IMR-90 (cell line): ENCODE data around the gene COL23A1. TPM values are rescaled to one million over a fixed set of nuclear protein-coding genes. Genes with fewer than 3 reads are reported as not detected.

ENCODE experiments used
- ATAC-seq: fragments of 200-7000 bp; cut with Tn5 transposase; 2 replicates; pipeline ENCODE4 v1.9.1; 2020; ENCODE audit warnings: low read depth, mild to moderate bottlenecking, moderate library complexity
- BruUV-seq: library from RNA; stranded (reverse); fragments of 400-500 nt; replicated peaks from 2 replicates; lab custom pipeline; 2021; lab: Mats Ljungman, UMichigan
- CTCF ChIA-PET: fragments of 300-600 bp; formaldehyde crosslinking; extraction: SDS; loops from one replicate; lab custom pipeline; 2021; ENCODE audit warnings: antibody characterized with exemption; lab: Yijun Ruan, JAX
- POLR2A ChIA-PET: fragments of 300-600 bp; sonication (Branson Sonifier 250); formaldehyde crosslinking; loops from one replicate; lab custom pipeline; 2022; ENCODE audit warnings: antibody characterized with exemption; ENCODE audit not compliant: unreplicated experiment; lab: Charles Lee
- DNase-seq: peaks from one replicate; pipeline ENCODE4 v3.0.0; 2013
- H2AFZ ChIP-seq: replicated peaks from 2 replicates; pipeline ENCODE3; 2013; ENCODE audit warnings: low read length, mild to moderate bottlenecking; ENCODE audit not compliant: poor library complexity
- H2AK5ac ChIP-seq: 2 replicates; pipeline ENCODE4 v1.6.1; 2013; ENCODE audit warnings: low read depth, low read length, inconsistent platforms
- H2AK9ac ChIP-seq: replicated peaks from 2 replicates; pipeline ENCODE3; 2013; ENCODE audit warnings: mild to moderate bottlenecking, low read depth, low read length, moderate library complexity; ENCODE audit not compliant: poor library complexity
- H2BK120ac ChIP-seq: 2 replicates; pipeline ENCODE4 v1.6.1; 2013; ENCODE audit warnings: low read depth, low read length, inconsistent platforms
- H2BK15ac ChIP-seq: 3 replicates; pipeline ENCODE4 v1.6.1; 2013; ENCODE audit warnings: low read depth, low read length, inconsistent platforms
- H2BK20ac ChIP-seq: 2 replicates; pipeline ENCODE4 v1.6.1; 2013; ENCODE audit warnings: low read depth, mild to moderate bottlenecking, inconsistent platforms, low read length, moderate library complexity
- H2BK5ac ChIP-seq: 2 replicates; pipeline ENCODE4 v1.6.1; 2013; ENCODE audit warnings: mild to moderate bottlenecking, low read depth, low read length, inconsistent platforms; ENCODE audit not compliant: poor library complexity, severe bottlenecking
- H3K14ac ChIP-seq: replicated peaks from 2 replicates; pipeline ENCODE4 v1.6.1; 2013; ENCODE audit warnings: low read depth, low read length, inconsistent platforms
- H3K18ac ChIP-seq: 2 replicates; pipeline ENCODE4 v1.6.1; 2013; ENCODE audit warnings: low read depth, low read length, control low read depth
- H3K23ac ChIP-seq: 2 replicates; pipeline ENCODE4 v1.6.1; 2013; ENCODE audit warnings: low read depth, low read length, inconsistent platforms
- H3K27ac ChIP-seq: 2 replicates; pipeline ENCODE4 v1.5.1; 2013; ENCODE audit warnings: mild to moderate bottlenecking, control low read depth, low read length; ENCODE audit not compliant: insufficient read depth
- H3K27me3 ChIP-seq: 2 replicates; pipeline ENCODE4 v1.6.1; 2013; ENCODE audit warnings: low read length; ENCODE audit not compliant: control insufficient read depth, insufficient read depth
- H3K36me3 ChIP-seq: 2 replicates; pipeline ENCODE4 v1.6.1; 2013; ENCODE audit warnings: low read length, mixed read lengths; ENCODE audit not compliant: control insufficient read depth, insufficient read depth
- H3K4ac ChIP-seq: 2 replicates; pipeline ENCODE4 v1.6.1; 2013; ENCODE audit warnings: low read depth, low read length, inconsistent platforms
- H3K4me1 ChIP-seq: 2 replicates; pipeline ENCODE4 v1.6.1; 2013; ENCODE audit warnings: low read length, mixed read lengths; ENCODE audit not compliant: control insufficient read depth, insufficient read depth
- H3K4me2 ChIP-seq: 2 replicates; pipeline ENCODE4 v1.6.1; 2013; ENCODE audit warnings: low read depth, mild to moderate bottlenecking, control low read depth, low read length, moderate library complexity
- H3K4me3 ChIP-seq: 2 replicates; pipeline ENCODE4 v1.5.1; 2013; ENCODE audit warnings: low read depth, mild to moderate bottlenecking, control low read depth, low read length, moderate library complexity; ENCODE audit not compliant: insufficient read depth
- H3K56ac ChIP-seq: 2 replicates; pipeline ENCODE4 v1.6.1; 2013; ENCODE audit warnings: low read length, inconsistent platforms; ENCODE audit not compliant: insufficient read depth; ENCODE audit errors: extremely low read depth
- H3K79me1 ChIP-seq, 2 experiments: 2 replicates each; pipeline ENCODE4 v1.6.1; 2013; ENCODE audit warnings: low read length in 2 of 2, inconsistent platforms in 1 of 2, low read depth in 1 of 2
- H3K9ac ChIP-seq: 2 replicates; pipeline ENCODE4 v1.6.1; 2013; ENCODE audit warnings: low read depth, low read length, control low read depth
- H3K9me1 ChIP-seq: 2 replicates; pipeline ENCODE4 v1.6.1; 2013; ENCODE audit warnings: low read length, inconsistent platforms; ENCODE audit not compliant: insufficient read depth
- H3K9me3 ChIP-seq: 2 replicates; pipeline ENCODE4 v1.6.1; 2013; ENCODE audit warnings: low read length; ENCODE audit not compliant: control insufficient read depth, insufficient read depth
- H4K20me1 ChIP-seq: 2 replicates; pipeline ENCODE4 v1.6.1; 2013; ENCODE audit warnings: low read length, inconsistent platforms; ENCODE audit not compliant: insufficient read depth
- H4K5ac ChIP-seq: 2 replicates; pipeline ENCODE4 v1.6.1; 2013; ENCODE audit warnings: mild to moderate bottlenecking, low read depth, low read length, control low read depth
- H4K8ac ChIP-seq, 2 experiments: 2 replicates each; pipeline ENCODE4 v1.6.1; 2013; ENCODE audit warnings: low read depth in 2 of 2, low read length in 2 of 2, control low read depth in 1 of 2, inconsistent platforms in 1 of 2
- H4K91ac ChIP-seq: 2 replicates; pipeline ENCODE4 v1.6.1; 2013; ENCODE audit warnings: low read depth, low read length, inconsistent platforms; ENCODE audit not compliant: insufficient read depth
- CHD1 ChIP-seq: IDR thresholded peaks from 2 replicates; pipeline ENCODE4 v1.6.1; 2012; ENCODE audit warnings: low read depth, low read length, improper control_type of control experiment
- CTCF ChIP-seq: conservative IDR thresholded peaks from 2 replicates; pipeline ENCODE4 v1.5.1; 2012; ENCODE audit warnings: mild to moderate bottlenecking, low read depth, low read length, improper control_type of control experiment
- MAZ ChIP-seq: IDR thresholded peaks from 2 replicates; pipeline ENCODE4 v1.6.1; 2012; ENCODE audit warnings: low read depth, mild to moderate bottlenecking, low read length, improper control_type of control experiment, moderate library complexity, borderline replicate concordance
- NFE2L2 ChIP-seq: fragments of 150-350 bp; IDR thresholded peaks from 2 replicates; pipeline ENCODE4 v1.6.1; 2016; ENCODE audit warnings: low read depth, mild to moderate bottlenecking, low read length
- POLR2A ChIP-seq: IDR thresholded peaks from 2 replicates; pipeline ENCODE4 v1.6.1; 2012; ENCODE audit warnings: mild to moderate bottlenecking, low read depth, low read length
- RFX5 ChIP-seq: IDR thresholded peaks from 2 replicates; pipeline ENCODE4 v1.8.0; 2012; ENCODE audit warnings: low read depth, mild to moderate bottlenecking, low read length, moderate library complexity
- WGBS, 2 experiments: methylation state at CpG; one replicate each; pipeline versions ENCODE4 v1.1.5 to v1.1.7; 2013; ENCODE audit warnings: missing lambda C conversion rate in 2 of 2; ENCODE audit not compliant: insufficient read length in 1 of 2; ENCODE audit errors: extremely low coverage in 2 of 2; 5-methylcytosine and 5-hydroxymethylcytosine counted together
- dilution Hi-C: fragments of 300-500 bp; cut with HindIII; formaldehyde crosslinking; loops from one replicate; pipeline ENCODE4 v1.14.3; 2018; ENCODE audit warnings: low sequenced_read_pairs; ENCODE audit not compliant: unreplicated experiment
- in situ Hi-C: fragments of 300-500 bp; cut with MboI; formaldehyde crosslinking; loops from 3 replicates; pipeline ENCODE4 v1.14.3; 2019; ENCODE audit warnings: low sequenced_read_pairs, inconsistent platforms, mixed read lengths
- intact Hi-C: fragments of 100-400 bp; cut with micrococcal nuclease; formaldehyde crosslinking; loops from 2 replicates; pipeline ENCODE4 v1.10.0; 2022
- polyA plus RNA-seq, 3 experiments: library from polyadenylated mRNA; depleted of rRNA; stranded (reverse); fragments of >200 nt; gene quantifications; 2 replicates each; pipeline ENCODE4 v1.2.3, GENCODE V29; 2012; ENCODE audit warnings: low replicate concordance in 1 of 3
- total RNA-seq: library from RNA; depleted of rRNA; stranded (reverse); fragments of >200 nt; gene quantifications from 2 replicates; pipeline ENCODE4 v1.2.3, GENCODE V29; 2012

Gene COL23A1
- total and polyA plus RNA-seq, 2 of the 4 experiments (the other 2 are of a cell fraction): not detected

GRCh38 chr5:178359738-178360137, 230.5 kb downstream of the COL23A1 start:
- Histone ChIP-seq H3K36me3 (no peaks in the 10 kb centered on the region), H4K5ac (no peak overlapping the region), H2BK20ac (no peak overlapping the region), H3K4me3 (no peak overlapping the region), H3K4me2 (no peak overlapping the region), H2AK9ac (no peak overlapping the region), H2BK120ac (no peak overlapping the region), H3K9me1 (no peaks in the 10 kb centered on the region), H3K56ac (no peak overlapping the region), H4K91ac (no peak overlapping the region), H2AK5ac (no peak overlapping the region), H3K27me3 (no peaks in the 10 kb centered on the region), H4K20me1 (no peaks in the 10 kb centered on the region), H3K9me3 (peaks cover 18% of the 10 kb centered on the region), H2BK15ac (no peak overlapping the region), H3K14ac (no peak overlapping the region), H3K23ac (no peak overlapping the region), H2BK5ac (no peak overlapping the region), H3K27ac (no peak overlapping the region), H3K9ac (no peak overlapping the region), H4K8ac (no peak overlapping the region), H3K18ac (no peak overlapping the region), H3K4me1 (no peaks in the 10 kb centered on the region), H2AFZ (no peak overlapping the region), H3K79me1 (no peaks in the 10 kb centered on the region), H3K4ac (no peak overlapping the region)
- ChIA-PET CTCF (no interaction called here), POLR2A (no interaction called here)
- dilution Hi-C loops (no loop called here), intact Hi-C loops (no loop called here), in situ Hi-C loops (no loop called here)
- ATAC-seq (no peak), DNase-seq (no peak)
- WGBS, 2 experiments: no CpG with 5 or more reads among the region's 9 CpGs
- BruUV-seq: no TSS peak
- TF ChIP-seq NFE2L2: no peak
- TF ChIP-seq RFX5: no peak
- TF ChIP-seq MAZ: no peak
- TF ChIP-seq CHD1: no peak
- TF ChIP-seq POLR2A: no peak
- no peak for TF ChIP-seq CTCF
